Esophagus squamous epithelium (tissue), 5 donors: Measurements from ENCODE around the gene KMT2C. TPM values are rescaled to one million over a fixed set of nuclear protein-coding genes. Genes with fewer than 3 reads are reported as not detected.
"Not testable (repeated sequence)": the region's sequence is repeated elsewhere in the genome, so short reads cannot be mapped to it uniquely, and the experiment has no call there.

Source experiments
- DNase-seq: peaks from one replicate; lab custom pipeline; 2025; lab: John Stamatoyannopoulos, UW
- H3K27ac ChIP-seq, 4 donors: fragments of 200-600 bp; sonication (generic); one replicate each; pipeline ENCODE4 v1.5.1; 2016 to 2019; ENCODE audit warnings: mild to moderate bottlenecking in 1 of 4
- H3K27me3 ChIP-seq, 4 donors: fragments of 200-600 bp; sonication (generic); 1 replicate in 3 of 4; 2 replicates in 1 of 4; pipeline versions ENCODE4 v1.5.1 to v1.6.0; 2017 to 2021; ENCODE audit warnings: antibody characterized with exemption in 1 of 4
- H3K36me3 ChIP-seq, 3 donors: fragments of 200-600 bp; sonication (generic); one replicate each; pipeline ENCODE4 v1.5.1; 2016 to 2019
- H3K4me1 ChIP-seq, 3 donors: fragments of 200-600 bp; sonication (generic); one replicate each; pipeline ENCODE4 v1.5.1; 2017 to 2019
- H3K4me3 ChIP-seq, 4 donors: fragments of 200-600 bp; sonication (generic); 1 replicate in 3 of 4; 2 replicates in 1 of 4; pipeline ENCODE4 v1.5.1; 2016 to 2019; ENCODE audit warnings: mild to moderate bottlenecking in 2 of 4, moderate library complexity in 1 of 4
- H3K9me3 ChIP-seq, 3 donors: fragments of 200-600 bp; sonication (generic); one replicate each; pipeline ENCODE4 v1.5.1; 2016 to 2019
- CTCF ChIP-seq, 6 experiments: fragments of 450-650 bp in 4 of 6; fragments of 200-600 bp in 2 of 6; sonication (generic) in 2 of 6; IDR thresholded peaks; one replicate each; pipeline ENCODE4 v1.5.1; 2016 to 2019; ENCODE audit warnings: antibody characterized with exemption in 6 of 6, mild to moderate bottlenecking in 4 of 6, moderate library complexity in 4 of 6
- POLR2A ChIP-seq, 4 donors: fragments of 450-650 bp; IDR thresholded peaks; one replicate each; pipeline ENCODE4 v1.6.1; 2017; ENCODE audit warnings: antibody characterized with exemption in 4 of 4, mild to moderate bottlenecking in 4 of 4, moderate library complexity in 3 of 4
- WGBS, 2 donors: methylation state at CpG; one replicate each; pipeline ENCODE4 v1.1.5; 2018; 5-methylcytosine and 5-hydroxymethylcytosine counted together
- intact Hi-C: fragments of 100-400 bp; cut with DNase I; formaldehyde crosslinking; loops from one replicate; pipeline ENCODE4 v1.15.0; 2022
- total RNA-seq, 4 donors: library from RNA; depleted of rRNA; stranded (reverse); fragments of >200 nt; gene quantifications; one replicate each; pipeline ENCODE4 v1.1.0, GENCODE V29; 2016
- donor health status: DM: yes; HTN: yes; CAD: no.

The KMT2C gene
- total RNA-seq, 4 donors from 2014 or later = 25.1 to 64.7 (median 43.4) TPM

DNA sequence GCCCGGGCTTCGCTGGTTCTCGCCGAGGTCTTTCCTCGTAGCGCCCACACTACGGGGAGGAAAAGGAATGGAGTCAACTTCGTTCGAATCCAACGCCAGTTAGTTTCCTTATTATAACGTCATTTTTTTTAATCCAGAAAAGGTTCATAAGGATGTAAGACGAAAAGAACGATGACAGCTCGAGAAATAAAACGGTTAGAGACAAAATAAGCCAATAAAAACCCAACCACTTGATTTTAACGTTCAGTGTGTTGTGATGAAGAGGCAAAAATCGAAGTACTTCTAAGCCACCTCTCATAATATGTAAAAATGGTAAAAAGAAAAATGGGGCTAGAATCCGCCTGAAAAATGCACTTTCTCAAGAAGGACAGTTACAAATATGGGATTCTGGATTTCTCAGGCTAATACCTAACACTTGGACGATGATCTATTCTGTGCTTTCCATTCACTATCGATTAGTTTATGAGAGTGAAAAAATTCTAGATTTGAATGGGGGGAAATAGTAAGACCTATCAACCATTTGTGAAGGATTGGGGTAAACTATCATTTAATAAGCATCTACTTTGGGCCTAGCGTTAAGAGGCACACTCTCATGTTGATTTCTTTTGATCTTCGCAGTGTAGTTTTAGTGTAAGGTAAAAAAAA is 1.2 kb upstream of the KMT2C start:
- H3K27me3 ChIP-seq, DNase-seq, H3K36me3 ChIP-seq, intact Hi-C loops, H3K9me3 ChIP-seq: not testable (repeated sequence)
- Histone ChIP-seq H3K27ac (peak overlapping the region; percentile 69 to 100 (median 100)), H3K4me1 (peaks cover 0 to 29% (median 16%) of the 10 kb centered on the region in 3 donors), H3K4me3 (peak overlapping the region; percentile 61 to 98 (median 78))
- 12% methylated on average over 20 to 22 of the region's 22 CpGs for WGBS, 2 donors

- TF ChIP-seq POLR2A (IDR thresholded peaks at IDR 0.05) = peak in 1 of 4 donors; percentile 54
- no peak for TF ChIP-seq CTCF (IDR thresholded peaks at IDR 0.05)
- H3K27me3 ChIP-seq = no peaks in the 10 kb centered on the region
- H3K4me1 ChIP-seq = peaks cover 0 to 37% (median 16%) of the 10 kb centered on the region in 3 donors
- intact Hi-C loops = no loop called here
- no peaks in the 10 kb centered on the region for H3K9me3 ChIP-seq
- H3K36me3 ChIP-seq = no peaks in the 10 kb centered on the region
- H3K27ac ChIP-seq = peak overlapping the region; percentile 97 to 100 (median 100)
- DNase-seq = peak; percentile 44
- 0% methylated on average over 4 to 14 of the region's 132 CpGs for WGBS, 2 donors
- H3K4me3 ChIP-seq = peak overlapping the region; percentile 61 to 98 (median 78)
These were observed 518 bp upstream of the KMT2C start for GRCh38 chr7:152436111-152436930.

DNA sequence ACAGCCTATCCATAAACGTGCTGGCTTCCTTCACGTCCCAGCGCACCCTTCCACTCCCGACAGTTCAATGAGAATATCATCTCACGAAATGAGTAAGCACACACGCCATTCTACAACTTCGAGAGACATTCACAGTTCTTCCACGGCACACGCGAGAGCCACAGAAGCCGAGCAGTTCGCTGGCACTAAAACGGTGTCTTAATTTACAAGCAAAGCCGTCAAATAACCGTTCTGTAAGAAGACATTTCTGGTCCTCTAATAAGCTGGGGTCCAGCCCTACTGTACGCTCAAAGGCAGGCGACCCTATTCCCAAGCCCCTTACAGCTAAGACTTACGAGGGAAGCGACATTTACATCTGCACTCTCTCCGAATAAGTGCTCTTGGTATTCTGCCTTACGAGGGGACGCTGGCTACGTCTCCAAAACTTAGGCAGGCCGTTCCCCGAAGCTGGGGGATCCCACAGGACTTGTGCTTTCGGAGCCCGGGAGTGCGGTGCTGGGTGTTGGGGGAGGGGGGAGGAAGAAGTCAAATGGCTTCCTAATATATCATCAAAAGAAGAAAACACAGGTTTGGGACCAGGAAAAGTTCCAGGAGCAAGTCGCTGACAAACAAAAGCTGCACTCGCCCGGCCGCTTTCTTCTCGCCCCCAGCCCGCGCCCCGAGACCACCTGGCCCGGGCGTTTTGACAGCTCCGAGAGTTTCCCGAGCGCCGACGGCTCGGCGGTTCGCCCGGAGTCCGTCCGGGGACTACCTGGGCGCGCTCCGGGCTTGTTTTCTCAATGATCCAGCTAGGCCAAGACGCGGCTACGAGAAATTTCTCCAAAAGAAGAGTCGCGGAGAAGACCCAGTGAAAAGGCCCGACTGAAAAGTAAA is 1.1 kb downstream of the KMT2C start:
- H3K36me3 ChIP-seq, H3K27me3 ChIP-seq, DNase-seq, H3K9me3 ChIP-seq, intact Hi-C loops: not testable (repeated sequence)
- Histone ChIP-seq H3K4me3 (peak overlapping the region; percentile 95 to 98 (median 97)), H3K27ac (peak overlapping the region; percentile 100), H3K4me1 (peaks cover 0 to 53% (median 19%) of the 10 kb centered on the region in 3 donors)
- WGBS, 2 donors = 1% methylated on average over 23 to 29 of the region's 58 CpGs

DNA sequence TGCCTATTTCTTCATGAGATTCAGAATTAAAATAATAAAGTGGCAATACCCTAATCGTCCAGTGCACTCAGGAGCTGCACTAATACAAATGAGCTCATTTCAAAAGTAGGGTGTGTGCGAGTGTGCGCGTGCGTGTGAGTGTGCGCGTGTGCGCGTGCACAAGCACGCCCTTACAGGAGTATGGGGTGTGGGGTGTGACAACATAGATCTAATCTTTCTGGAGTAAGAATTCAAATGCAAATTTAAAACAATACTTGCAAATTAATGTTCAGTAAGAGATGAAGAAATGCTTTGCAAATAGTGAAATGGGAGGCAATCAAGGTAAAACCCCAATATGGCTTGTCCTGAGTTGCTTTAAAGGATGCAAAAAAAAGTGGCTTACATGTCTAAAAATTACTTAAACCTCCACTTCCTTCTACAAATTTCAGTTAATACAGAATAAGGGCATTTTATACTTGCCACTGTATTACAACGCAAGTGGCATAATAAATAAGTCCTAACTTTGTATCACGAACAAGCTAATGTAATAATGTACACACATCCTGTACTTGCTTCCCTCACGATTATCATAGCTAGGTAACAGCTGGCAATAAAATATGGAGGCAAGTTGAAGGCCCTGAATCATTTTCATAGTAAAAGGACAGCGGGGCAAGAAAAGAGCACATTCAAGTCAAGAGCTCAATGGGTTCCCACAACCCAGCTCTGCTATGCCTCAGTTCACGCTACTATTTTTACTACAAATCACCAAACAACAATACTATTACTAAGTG is 1.9 kb downstream of the KMT2C start:
- H3K27me3 ChIP-seq, intact Hi-C loops, DNase-seq, H3K36me3 ChIP-seq, H3K9me3 ChIP-seq: not testable (repeated sequence)
- Histone ChIP-seq H3K4me1 (peaks cover 0 to 61% (median 27%) of the 10 kb centered on the region in 3 donors), H3K27ac (peak overlapping the region; percentile 100), H3K4me3 (peak overlapping the region; percentile 95 to 98 (median 97))
- WGBS, 2 donors = 5 to 6% methylated on average over 13 to 15 of the region's 15 CpGs
- TF ChIP-seq CTCF (IDR thresholded peaks at IDR 0.05) = peak in 5 of 6 experiments; percentile 27 to 56 (median 38)

DNA sequence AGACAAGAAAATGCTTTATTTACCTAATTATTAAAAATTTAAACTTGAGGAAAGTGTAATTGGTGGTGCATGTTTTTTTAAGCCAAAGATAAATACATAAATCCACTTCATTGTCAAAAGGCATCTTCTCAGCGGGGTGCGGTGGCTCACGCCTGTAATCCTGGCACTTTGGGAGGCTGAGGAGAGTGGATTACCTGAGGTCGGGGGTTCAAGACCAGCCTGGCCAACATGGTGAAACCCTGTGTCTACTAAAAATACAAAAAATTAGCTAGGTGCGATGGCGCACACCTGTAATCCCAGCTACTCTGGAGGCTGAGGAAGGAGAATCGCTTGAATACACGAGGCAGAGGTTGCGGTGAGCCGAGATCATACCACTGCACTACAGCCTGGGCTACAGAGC is 3.1 kb downstream of the KMT2C start:
- H3K36me3 ChIP-seq, intact Hi-C loops, H3K9me3 ChIP-seq, H3K27me3 ChIP-seq, DNase-seq: not testable (repeated sequence)
- Histone ChIP-seq H3K4me1 (peaks cover 4 to 73% (median 32%) of the 10 kb centered on the region in 3 donors), H3K27ac (peak overlapping the region in 2 of 4 donors; percentile 100), H3K4me3 (peak overlapping the region in 1 of 4 donors; percentile 95)
- WGBS, 2 donors = 85% methylated on average over 10 of the region's 10 CpGs

DNA sequence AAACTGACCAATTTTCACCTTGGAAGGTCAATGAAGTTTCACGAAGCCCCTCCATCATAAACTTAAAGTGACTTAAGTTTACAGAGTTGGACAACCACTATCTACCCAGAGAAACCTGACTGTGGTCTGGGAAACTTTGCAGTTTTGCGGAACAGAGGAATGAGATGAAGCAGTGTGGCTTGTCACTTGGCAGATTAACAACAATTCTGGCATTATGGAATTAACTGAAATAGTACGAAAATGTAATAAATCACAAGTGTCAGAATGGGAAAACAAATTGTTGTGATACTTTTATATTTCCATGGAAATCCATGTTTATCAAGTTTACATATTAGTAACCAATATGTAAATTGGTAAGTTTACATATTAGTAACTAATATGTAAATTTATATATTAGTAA is 4.9 kb downstream of the KMT2C start:
- no peak for DNase-seq
- H3K36me3 ChIP-seq = no peaks in the 10 kb centered on the region
- H3K9me3 ChIP-seq = no peaks in the 10 kb centered on the region
- no peak overlapping the region for H3K4me3 ChIP-seq
- TF ChIP-seq POLR2A (IDR thresholded peaks at IDR 0.05) (no peak), CTCF (IDR thresholded peaks at IDR 0.05) (no peak)
- H3K4me1 ChIP-seq = peaks cover 5 to 82% (median 29%) of the 10 kb centered on the region in 3 donors
- H3K27me3 ChIP-seq = no peaks in the 10 kb centered on the region
- intact Hi-C loops = no loop called here
- 83 to 85% methylated on average over 3 of the region's 3 CpGs for WGBS, 2 donors
- H3K27ac ChIP-seq = no peak overlapping the region

DNA sequence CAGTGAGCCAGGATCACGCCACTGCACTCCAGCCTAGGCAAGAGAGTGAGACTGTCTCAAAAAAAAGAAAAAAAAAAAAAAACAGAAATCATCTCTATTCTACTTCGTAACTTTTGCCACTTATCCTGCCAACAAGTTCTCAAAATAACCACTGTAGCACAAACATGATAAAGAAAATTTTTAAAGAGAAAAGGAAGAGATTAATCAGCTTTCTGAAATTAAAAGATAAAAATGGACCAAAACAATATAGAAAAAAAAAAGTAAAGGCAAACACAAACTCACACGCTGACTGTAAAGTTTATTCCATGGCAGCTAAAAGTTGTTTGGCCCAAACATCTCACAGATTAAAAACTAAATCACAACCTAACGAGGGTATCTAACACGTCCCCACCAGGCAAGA is 5.7 kb downstream of the KMT2C start:
- DNase-seq, H3K27me3 ChIP-seq, H3K36me3 ChIP-seq, H3K27ac ChIP-seq, H3K9me3 ChIP-seq, intact Hi-C loops, H3K4me3 ChIP-seq: not testable (repeated sequence)
- WGBS, 2 donors = 67 to 78% methylated on average over 5 of the region's 5 CpGs
- peaks cover 5 to 87% (median 32%) of the 10 kb centered on the region in 3 donors for H3K4me1 ChIP-seq
